ENCODE measurements around the gene ADGRF5.

- TF ChIP-seq CTCF (IDR thresholded peaks at IDR 0.05) (no peak), POLR2AphosphoS5 (IDR thresholded peaks at IDR 0.05) (no peak)
Observed at GRCh38 chr6:46888578-46888977, 33.2 kb downstream of the ADGRF5 start.
